ENCODE data around the gene STMN3.

DNA sequence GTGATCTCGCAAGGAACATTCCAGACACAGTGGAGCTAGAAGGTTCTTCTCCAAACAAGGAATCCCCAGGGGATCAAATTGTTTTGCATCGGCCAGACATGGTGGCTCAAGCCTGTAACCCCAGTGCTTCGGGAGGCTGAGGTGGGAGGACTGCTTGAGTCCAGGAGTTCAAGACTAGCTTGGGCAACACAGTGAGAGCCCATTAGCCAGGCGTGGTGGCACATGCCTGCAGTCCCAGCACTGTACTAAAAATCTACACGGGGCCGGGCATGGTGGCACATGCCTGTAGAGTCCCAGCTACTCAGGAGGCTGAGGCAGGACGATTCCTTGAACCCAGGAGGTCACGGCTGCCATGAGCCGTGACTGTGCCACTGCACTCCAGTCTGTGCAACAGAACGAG lies 41.6 kb downstream of the STMN3 start:
- TF ChIP-seq CTCF (IDR thresholded peaks at IDR 0.05) (no peak), EP300 (IDR thresholded peaks at IDR 0.05) (no peak)

Measured in sigmoid colon (tissue), 4 donors.